Activated CD4-positive, alpha-beta memory T cell treated with anti-CD3 and anti-CD28 coated beads, Interleukin-2, amount 10 ng/mL, durations not matched to agents 7 days and 5 days (primary cell): ENCODE measurements around the gene KCNG4. TPM values are rescaled to one million over a fixed set of nuclear protein-coding genes. Genes with fewer than 3 reads are reported as not detected.
A peak's percentile ranks its signal among the peaks of the same experiment; 100 is the strongest.

Experiments
- CTCF ChIA-PET: fragments of 350-600 bp; sonication (Branson Sonifier 250); formaldehyde crosslinking; loops from one replicate; lab custom pipeline; 2021; ENCODE audit warnings: antibody characterized with exemption, inconsistent platforms; lab: Charles Lee
- POLR2A ChIA-PET: fragments of 350-600 bp; sonication (Branson Sonifier 250); formaldehyde crosslinking; loops from one replicate; lab custom pipeline; 2021; ENCODE audit warnings: antibody characterized with exemption; lab: Charles Lee
- DNase-seq: peaks from one replicate; pipeline ENCODE4 v3.0.0-alpha.2; 2020
- H3K27ac Mint-ChIP-seq: one replicate; pipeline ENCODE4 v1.8.0; 2021; ENCODE audit warnings: mild to moderate bottlenecking, mixed read lengths
- H3K27me3 Mint-ChIP-seq: one replicate; pipeline ENCODE4 v1.8.0; 2021; ENCODE audit warnings: mixed read lengths
- H3K36me3 Mint-ChIP-seq: one replicate; pipeline ENCODE4 v1.8.0; 2021; ENCODE audit warnings: low read depth, mixed read lengths
- H3K4me1 Mint-ChIP-seq: one replicate; pipeline ENCODE4 v1.8.0; 2021; ENCODE audit warnings: mixed read lengths
- H3K4me3 Mint-ChIP-seq: one replicate; pipeline ENCODE4 v1.8.0; 2021; ENCODE audit warnings: mild to moderate bottlenecking, mixed read lengths
- H3K9me3 Mint-ChIP-seq: one replicate; pipeline ENCODE4 v1.8.0; 2021; ENCODE audit warnings: mixed read lengths
- total RNA-seq, 2 experiments: library from RNA; stranded (reverse); gene quantifications; one replicate each; pipeline ENCODE4 v1.2.3, GENCODE V29; 2021

KCNG4 gene
- total RNA-seq, 2 experiments from 2014 or later = not detected

DNA sequence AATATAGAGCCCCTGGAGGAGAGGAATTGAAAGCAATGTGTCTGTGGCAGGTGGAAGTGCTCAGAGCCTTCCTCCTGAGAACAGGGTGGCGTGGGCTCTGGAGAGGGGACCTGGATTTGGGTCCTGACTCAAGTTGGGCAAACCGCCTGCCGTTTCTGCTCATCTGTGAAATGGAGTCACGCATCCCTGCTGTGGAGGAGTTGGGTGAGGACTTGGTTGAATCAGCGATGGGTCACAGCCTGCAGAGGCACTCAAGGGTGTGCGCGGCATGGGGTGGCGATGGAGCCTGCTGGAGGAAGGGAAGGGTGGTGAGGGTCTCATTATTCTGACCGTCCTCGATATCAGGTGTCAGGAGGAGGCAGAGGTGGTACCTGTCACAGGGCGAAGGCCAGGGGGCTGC lies 45.8 kb downstream of the KCNG4 start:
- Mint-ChIP-seq H3K4me1 (peaks cover 19% of the 10 kb centered on the region), H3K4me3 (no peak overlapping the region), H3K27ac (no peak overlapping the region), H3K36me3 (no peaks in the 10 kb centered on the region), H3K9me3 (no peaks in the 10 kb centered on the region), H3K27me3 (no peaks in the 10 kb centered on the region)
- ChIA-PET CTCF (no interaction called here), POLR2A (no interaction called here)
- DNase-seq = no peak

DNA sequence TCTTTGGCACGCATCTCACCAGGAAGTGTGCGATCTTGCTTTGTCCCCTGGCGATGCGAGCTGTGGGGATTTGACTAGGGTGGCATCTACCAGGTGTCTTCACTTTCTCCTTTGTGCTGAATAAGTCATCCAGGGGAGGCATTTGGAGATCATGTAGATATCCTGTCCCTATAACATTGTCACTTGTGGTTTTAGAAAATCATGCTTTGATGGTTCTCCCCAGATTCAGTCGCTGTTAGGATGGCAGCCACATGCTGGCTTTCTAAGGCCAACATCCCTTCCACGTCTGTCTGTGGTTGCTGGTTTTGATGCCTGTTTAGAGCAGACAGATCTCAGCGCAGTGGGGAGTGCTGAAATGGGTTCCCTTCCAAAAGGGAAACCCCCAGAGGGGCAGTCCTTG lies 46.3 kb downstream of the KCNG4 start:
- Mint-ChIP-seq H3K4me3 (no peak overlapping the region), H3K27ac (no peak overlapping the region), H3K4me1 (peaks cover 19% of the 10 kb centered on the region), H3K36me3 (no peaks in the 10 kb centered on the region), H3K9me3 (no peaks in the 10 kb centered on the region), H3K27me3 (no peaks in the 10 kb centered on the region)
- ChIA-PET CTCF (no interaction called here), POLR2A (interaction anchor here (1.0 kb wide), 1 partner anchor 77 kb away, joined by 5 read pairs; the partner anchor contains the start of gene MBTPS1)
- DNase-seq = no peak

DNA sequence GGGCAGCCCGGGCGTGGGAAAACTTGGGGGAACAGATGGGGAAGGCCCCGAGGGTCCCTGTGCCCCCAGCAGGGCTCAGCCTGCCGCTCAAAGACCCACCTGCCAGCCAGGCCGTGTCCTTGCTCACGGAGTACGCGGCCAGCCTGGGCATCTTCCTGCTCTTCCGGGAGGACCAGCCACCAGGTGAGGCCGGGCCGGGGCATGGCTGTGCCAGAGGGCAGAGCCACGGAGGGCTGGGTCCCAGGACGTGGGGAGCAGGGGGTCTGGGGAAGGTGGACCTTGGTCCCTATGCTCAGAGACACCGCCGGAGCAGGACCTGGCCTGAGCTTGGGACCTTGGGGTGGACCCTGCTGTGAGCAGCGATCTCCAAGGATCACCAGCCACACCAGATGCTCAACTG lies 48.3 kb downstream of the KCNG4 start:
- POLR2A ChIA-PET = no interaction called here

DNA sequence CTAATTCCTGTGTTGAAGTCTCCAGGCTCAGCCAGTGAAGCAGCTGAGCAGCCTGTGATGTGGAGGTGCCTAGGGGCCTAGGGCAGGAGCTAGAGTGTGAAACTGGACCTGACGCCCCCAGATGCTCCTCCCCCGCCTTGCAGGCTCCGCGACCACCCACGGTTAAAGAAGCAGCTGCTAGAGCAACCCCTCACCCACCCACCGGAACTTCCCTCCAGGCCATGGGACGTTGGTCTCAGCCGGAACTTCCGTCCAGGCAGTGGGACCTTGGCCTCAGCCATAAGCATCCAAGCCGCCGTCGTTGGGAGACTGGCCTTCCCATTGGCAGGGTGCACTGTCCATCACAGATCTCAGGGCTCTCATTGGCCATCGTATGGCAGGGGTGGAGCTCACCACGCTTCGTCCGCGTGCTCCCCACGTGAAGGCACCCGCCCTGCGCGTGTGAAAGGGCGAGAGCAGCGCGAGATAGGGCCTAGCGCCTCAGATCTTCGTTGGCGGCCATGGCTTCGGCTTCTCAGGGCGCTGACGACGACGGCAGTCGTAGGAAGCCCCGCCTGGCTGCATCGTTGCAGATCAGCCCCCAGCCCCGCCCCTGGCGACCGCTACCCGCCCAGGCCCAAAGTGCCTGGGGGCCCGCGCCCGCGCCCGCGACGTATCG lies 49.0 kb downstream of the KCNG4 start, which contains the start of gene ADAD2:
Gene ADAD2 (plus strand): TSS at position 427 of the 658 bp plus-strand sequence. CDS start 74 bp downstream, at position 501.
- Mint-ChIP-seq H3K27me3 (no peaks in the 10 kb centered on the region), H3K27ac (no peak within 1 kb of the TSS), H3K9me3 (no peaks in the 10 kb centered on the region), H3K4me1 (peaks cover 26% of the 10 kb centered on the region), H3K36me3 (peaks cover 3% of the 10 kb centered on the region), H3K4me3 (no peak within 1 kb of the TSS)
- POLR2A ChIA-PET = no interaction called here
- no peak for DNase-seq
- CTCF ChIA-PET = no interaction called here

More for the DNA sequence above, 48.3 kb downstream of the KCNG4 start:
- Mint-ChIP-seq H3K36me3 (peaks cover 3% of the 10 kb centered on the region), H3K4me1 (peaks cover 21% of the 10 kb centered on the region), H3K4me3 (no peak overlapping the region), H3K27me3 (no peaks in the 10 kb centered on the region), H3K9me3 (no peaks in the 10 kb centered on the region), H3K27ac (no peak overlapping the region)
- DNase-seq = no peak
- CTCF ChIA-PET = no interaction called here

DNA sequence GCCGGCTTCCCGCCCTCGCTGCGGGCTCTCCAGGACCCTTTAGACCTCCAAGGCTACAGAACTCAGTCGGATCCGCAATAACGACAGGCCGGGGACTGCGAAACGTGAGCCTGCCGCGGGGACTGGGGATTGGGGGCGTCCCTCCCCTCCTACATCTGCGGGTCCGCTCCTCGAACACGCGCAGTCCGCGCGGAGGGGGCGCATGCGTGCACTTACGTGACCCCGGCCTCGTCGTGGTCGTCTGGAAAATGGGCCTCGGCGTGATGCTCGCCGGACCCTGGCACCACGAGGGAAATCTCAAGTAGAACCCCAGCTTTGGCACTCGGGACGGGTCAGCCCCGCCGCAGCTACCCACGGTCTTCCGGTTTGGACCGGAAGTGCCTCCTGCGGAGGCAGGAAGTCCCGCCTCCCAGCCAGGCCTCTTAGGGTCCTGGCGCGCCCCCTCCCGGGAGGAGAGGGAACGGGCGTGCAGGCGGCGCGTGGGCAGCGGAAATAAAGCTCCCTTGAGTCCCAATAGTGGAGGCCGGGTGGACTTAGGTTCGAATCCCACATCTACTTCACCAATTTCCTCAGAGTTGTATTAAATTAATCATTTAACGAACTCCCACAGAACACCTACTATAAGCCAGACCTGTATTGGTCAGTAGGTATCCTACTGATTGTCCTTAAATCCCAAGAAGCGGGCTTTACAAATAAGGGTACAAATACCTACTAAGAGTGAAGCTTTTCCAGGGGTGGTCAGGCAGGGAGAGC lies 53.0 kb downstream of the KCNG4 start, which contains the start of gene TAF1C:
Gene TAF1C (minus strand): TSS at position 373 of the 753 bp plus-strand sequence. CDS start 2,069 bp downstream, outside the sequence.
- ChIA-PET CTCF (interaction anchor here (0.5 to 3.4 kb wide), 52 partner anchors 8 to 840 kb away, joined by 3 to 58 read pairs (median 4); partner anchors contain the start of genes DNAAF1, HSDL1, KIAA0513 and MBTPS1), POLR2A (interaction anchor here (0.6 to 2.6 kb wide), 7 partner anchors 11 to 107 kb away, joined by 3 to 20 read pairs (median 6); partner anchors contain the start of genes DNAAF1, HSDL1 and MBTPS1)
- H3K9me3 Mint-ChIP-seq = no peaks in the 10 kb centered on the region
- H3K27me3 Mint-ChIP-seq = no peaks in the 10 kb centered on the region
- peak; percentile 92 for DNase-seq
- peak within 1 kb of the TSS; percentile 87 for H3K27ac Mint-ChIP-seq
- peaks cover 17% of the 10 kb centered on the region for H3K36me3 Mint-ChIP-seq
- peak within 1 kb of the TSS; percentile 93 for H3K4me3 Mint-ChIP-seq
- H3K4me1 Mint-ChIP-seq = peaks cover 22% of the 10 kb centered on the region

DNA sequence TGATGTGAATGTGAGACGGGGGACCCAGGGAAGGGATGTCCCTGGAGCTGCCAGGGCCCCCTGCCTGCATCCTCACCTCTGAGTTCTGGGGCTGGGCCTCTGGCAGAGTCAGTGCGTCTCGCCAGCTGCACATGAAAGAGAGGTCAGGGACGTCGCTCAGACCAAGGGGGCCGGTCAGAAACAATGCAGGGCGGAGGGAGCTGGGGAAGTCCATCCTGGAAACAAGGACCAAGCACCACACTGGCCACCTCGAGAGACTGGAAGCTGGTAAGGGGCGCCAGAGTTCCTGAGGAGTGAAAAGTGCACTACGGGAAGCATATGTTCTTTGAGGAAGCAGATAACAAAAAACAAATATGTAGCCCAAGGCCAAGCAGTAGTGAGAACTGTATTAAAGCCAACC lies 55.0 kb downstream of the KCNG4 start:
- Mint-ChIP-seq H3K4me3 (peak overlapping the region; percentile 93), H3K27ac (peak overlapping the region; percentile 40), H3K36me3 (peaks cover 17% of the 10 kb centered on the region), H3K4me1 (peaks cover 22% of the 10 kb centered on the region), H3K27me3 (no peaks in the 10 kb centered on the region), H3K9me3 (no peaks in the 10 kb centered on the region)
- no peak for DNase-seq
- ChIA-PET POLR2A (no interaction called here), CTCF (interaction anchor here (1.0 kb wide), 1 partner anchor 100 kb away, joined by 3 read pairs; no protein-coding TSS in a partner anchor)

DNA sequence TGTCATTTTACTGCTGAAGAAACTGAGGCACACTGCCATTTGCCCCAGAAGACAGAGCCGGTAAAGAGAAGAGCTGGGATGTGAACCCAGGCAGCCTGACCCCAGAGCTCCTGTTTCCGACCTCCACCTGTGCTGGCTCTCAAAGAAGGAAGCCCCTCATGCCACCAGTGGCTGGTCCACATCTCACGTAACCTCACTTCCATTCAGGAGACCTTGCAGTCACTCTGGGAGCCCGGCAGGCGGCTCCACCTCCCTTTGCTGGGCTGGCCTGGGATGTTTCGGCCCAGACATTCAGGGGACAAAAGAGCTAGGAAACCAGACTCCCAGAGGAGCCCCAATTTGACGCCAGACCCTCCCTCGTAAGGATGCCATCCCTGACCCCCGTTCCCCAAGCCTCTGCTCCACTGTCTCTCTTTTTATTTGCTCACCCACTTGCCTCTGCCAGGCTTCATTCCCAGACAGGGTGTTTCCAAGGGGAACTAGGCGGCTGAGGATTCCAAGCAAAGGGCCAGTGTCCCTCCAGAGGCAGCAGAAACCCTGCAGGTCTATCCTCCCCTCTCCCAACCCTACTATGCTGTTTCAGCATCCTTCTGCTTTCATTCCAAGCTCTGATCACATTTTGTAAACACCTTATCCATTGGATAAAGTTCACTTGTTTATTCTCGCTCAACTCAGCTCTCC lies 55.8 kb downstream of the KCNG4 start:
- DNase-seq = no peak
- ChIA-PET POLR2A (no interaction called here), CTCF (interaction anchor here (1.0 kb wide), 1 partner anchor 99 kb away, joined by 3 read pairs; no protein-coding TSS in a partner anchor)
- no peaks in the 10 kb centered on the region for H3K27me3 Mint-ChIP-seq
- no peak overlapping the region for H3K27ac Mint-ChIP-seq
- no peaks in the 10 kb centered on the region for H3K9me3 Mint-ChIP-seq
- H3K4me3 Mint-ChIP-seq = no peak overlapping the region
- H3K36me3 Mint-ChIP-seq = peaks cover 17% of the 10 kb centered on the region
- peaks cover 22% of the 10 kb centered on the region for H3K4me1 Mint-ChIP-seq

DNA sequence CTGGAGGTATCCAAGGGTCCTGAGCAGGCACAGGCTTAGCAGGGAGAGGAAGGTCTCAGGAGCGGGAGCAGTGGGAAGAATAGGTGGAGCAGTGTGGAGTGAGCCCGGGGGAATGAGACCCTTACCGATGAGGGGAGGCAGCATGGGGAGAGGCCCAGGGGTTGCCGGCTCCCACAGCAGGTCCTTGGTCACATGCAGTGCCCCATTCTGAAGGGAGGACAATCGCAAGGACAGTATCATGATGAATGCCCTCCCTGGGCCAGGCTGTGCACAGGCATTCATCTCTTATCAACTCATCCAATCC lies 56.3 kb downstream of the KCNG4 start:
- ChIA-PET POLR2A (no interaction called here), CTCF (no interaction called here)
- no peaks in the 10 kb centered on the region for H3K27me3 Mint-ChIP-seq
- no peak for DNase-seq
- H3K27ac Mint-ChIP-seq = no peak overlapping the region
- H3K4me3 Mint-ChIP-seq = no peak overlapping the region
- H3K36me3 Mint-ChIP-seq = peaks cover 17% of the 10 kb centered on the region
- peaks cover 22% of the 10 kb centered on the region for H3K4me1 Mint-ChIP-seq
- H3K9me3 Mint-ChIP-seq = no peaks in the 10 kb centered on the region

DNA sequence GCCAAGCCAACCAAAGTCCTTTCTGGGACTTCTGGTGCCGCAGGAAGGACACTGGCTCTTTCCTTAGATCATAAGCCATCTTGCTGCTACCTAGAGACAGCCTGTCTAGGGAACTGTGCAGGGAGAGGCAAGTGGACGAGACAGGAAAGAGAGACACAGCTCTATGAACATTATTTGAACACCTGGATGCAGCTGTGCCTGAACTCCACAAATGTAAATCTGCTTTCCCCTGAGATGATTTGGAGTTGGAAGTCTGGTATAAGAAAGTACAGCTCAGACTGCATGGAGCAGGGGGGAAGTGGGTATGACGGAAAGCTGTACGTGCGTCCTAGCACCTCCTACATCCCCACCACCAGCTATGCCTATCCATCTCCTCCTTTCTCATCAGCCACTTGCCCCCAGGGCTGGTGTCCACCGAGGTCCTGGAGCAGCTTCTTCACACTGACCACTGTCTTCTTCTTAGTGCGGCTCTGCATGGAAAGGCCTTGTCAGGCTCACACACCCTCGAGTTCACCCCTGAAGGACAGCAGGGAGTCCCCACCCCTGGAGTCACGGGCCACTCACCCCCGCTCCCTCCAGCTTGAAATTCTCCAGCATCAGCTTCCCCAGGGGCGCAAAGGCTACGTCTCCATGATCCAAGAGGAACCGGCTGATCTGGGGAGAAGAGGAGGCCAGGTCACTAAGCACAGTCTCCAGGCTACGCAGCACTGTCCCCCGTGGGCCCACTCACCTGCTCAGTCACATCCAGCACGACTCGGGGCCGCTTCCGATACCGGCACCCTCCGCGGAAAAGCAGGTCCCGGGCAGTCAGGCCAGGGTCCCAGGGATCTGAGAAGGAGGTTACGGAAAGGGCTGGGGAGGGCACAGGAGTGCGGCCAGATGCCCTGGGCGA lies 56.9 kb downstream of the KCNG4 start:
- no peak for DNase-seq
- Mint-ChIP-seq H3K4me3 (no peak overlapping the region), H3K9me3 (no peaks in the 10 kb centered on the region), H3K27ac (no peak overlapping the region), H3K4me1 (peaks cover 22% of the 10 kb centered on the region), H3K27me3 (no peaks in the 10 kb centered on the region), H3K36me3 (peaks cover 18% of the 10 kb centered on the region)
- POLR2A ChIA-PET = interaction anchor here (0.9 kb wide), 1 partner anchor 10 kb away, joined by 3 read pairs; no protein-coding TSS in a partner anchor
- CTCF ChIA-PET = interaction anchor here (1.5 kb wide), 1 partner anchor 95 kb away, joined by 3 read pairs; no protein-coding TSS in a partner anchor

DNA sequence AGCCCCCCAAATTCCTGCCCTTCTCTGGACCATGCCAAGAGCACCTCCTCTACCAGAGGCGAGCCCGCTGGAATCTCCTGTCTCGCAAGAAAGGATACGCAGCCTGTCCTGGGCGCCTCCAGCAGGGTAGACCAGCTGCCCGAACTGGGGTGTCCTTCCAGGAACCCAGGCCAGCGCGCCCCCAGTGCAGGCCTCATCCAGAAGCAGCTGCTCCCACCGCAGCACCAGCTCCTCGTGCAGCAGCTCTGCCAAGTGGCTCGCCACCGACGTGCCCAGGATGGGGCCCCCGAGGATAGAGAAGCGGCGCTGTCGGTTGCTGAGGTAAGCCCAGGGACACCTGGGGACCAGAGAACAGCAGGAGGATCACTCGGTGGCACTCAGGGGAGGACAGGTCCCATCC lies 57.7 kb downstream of the KCNG4 start:
- no peaks in the 10 kb centered on the region for H3K27me3 Mint-ChIP-seq
- H3K4me3 Mint-ChIP-seq = no peak overlapping the region
- ChIA-PET POLR2A (interaction anchor here (0.9 kb wide), 1 partner anchor 9 kb away, joined by 3 read pairs; no protein-coding TSS in a partner anchor), CTCF (interaction anchor here (1.5 kb wide), 1 partner anchor 94 kb away, joined by 3 read pairs; no protein-coding TSS in a partner anchor)
- peaks cover 22% of the 10 kb centered on the region for H3K4me1 Mint-ChIP-seq
- no peak for DNase-seq
- H3K9me3 Mint-ChIP-seq = no peaks in the 10 kb centered on the region
- H3K36me3 Mint-ChIP-seq = peaks cover 23% of the 10 kb centered on the region
- no peak overlapping the region for H3K27ac Mint-ChIP-seq

DNA sequence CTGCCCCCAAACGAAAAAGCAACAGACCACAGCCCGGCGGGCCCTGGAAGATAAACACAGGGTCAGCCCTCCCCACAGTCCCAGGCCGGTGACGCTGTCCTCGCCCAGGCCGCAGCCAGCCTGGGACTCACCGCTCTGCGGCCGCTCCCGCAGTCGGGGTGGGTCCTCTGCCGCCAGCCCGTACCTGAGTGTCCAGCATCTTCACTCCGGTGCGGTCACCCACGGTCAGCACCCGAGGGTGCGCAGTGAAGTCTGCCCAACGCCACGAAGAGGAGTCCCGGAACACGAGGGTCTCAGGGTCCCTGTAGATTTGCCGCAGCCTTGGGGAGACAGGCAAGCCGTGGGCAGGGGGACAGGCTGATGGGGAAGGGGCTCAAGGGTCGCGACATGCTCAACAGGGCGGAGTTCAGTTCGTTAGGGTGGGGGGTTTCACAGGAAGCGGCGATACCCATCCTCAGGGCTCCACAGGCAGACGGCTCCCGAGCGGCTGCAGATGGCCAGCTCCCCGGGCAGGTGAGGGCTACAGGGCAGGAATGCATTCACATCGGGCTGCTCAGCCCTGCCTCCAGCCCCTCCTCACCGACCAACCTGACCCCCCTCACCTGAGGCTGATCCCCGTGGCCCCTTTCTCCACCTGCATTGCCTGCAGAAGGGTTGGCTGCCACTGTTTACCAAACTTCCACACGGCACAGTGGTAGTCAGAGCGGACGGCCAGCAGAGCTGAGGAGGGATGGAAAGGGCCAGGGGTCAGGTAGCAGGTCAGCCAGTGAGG lies 58.5 kb downstream of the KCNG4 start:
- Mint-ChIP-seq H3K4me1 (peaks cover 20% of the 10 kb centered on the region), H3K36me3 (peaks cover 20% of the 10 kb centered on the region), H3K4me3 (no peak overlapping the region), H3K27me3 (no peaks in the 10 kb centered on the region), H3K27ac (no peak overlapping the region), H3K9me3 (no peaks in the 10 kb centered on the region)
- ChIA-PET POLR2A (interaction anchor here (0.9 kb wide), 1 partner anchor 8 kb away, joined by 3 read pairs; no protein-coding TSS in a partner anchor), CTCF (no interaction called here)
- DNase-seq = no peak
